Thoracic aorta (tissue), 2 donors: Measurements from ENCODE around the gene SETBP1. TPM values are rescaled to one million over a fixed set of nuclear protein-coding genes. Genes with fewer than 3 reads are reported as not detected.

ENCODE experiments used
- ATAC-seq: fragments of 150-250 bp; one replicate; pipeline ENCODE4 v1.8.0; 2017; ENCODE audit warnings: low read depth; ENCODE audit not compliant: insufficient number of reproducible peaks, low FRiP score
- DNase-seq: peaks from one replicate; pipeline ENCODE4 v3.0.0-alpha.2; 2020; ENCODE audit warnings: low spot score
- H3K27ac ChIP-seq, 2 donors: fragments of 200-600 bp; sonication (generic); 1 replicate in 1 of 2; 2 replicates in 1 of 2; pipeline ENCODE4 v1.5.1; 2016; ENCODE audit warnings: mild to moderate bottlenecking in 2 of 2, moderate library complexity in 2 of 2
- H3K27me3 ChIP-seq: fragments of 200-600 bp; sonication (generic); replicated peaks from 2 replicates; pipeline ENCODE4 v1.6.0; 2016; ENCODE audit warnings: mild to moderate bottlenecking; ENCODE audit not compliant: insufficient read depth
- H3K36me3 ChIP-seq: fragments of 200-600 bp; sonication (generic); one replicate; pipeline ENCODE4 v1.5.1; 2016
- H3K4me1 ChIP-seq, 2 donors: fragments of 200-600 bp; sonication (generic); 1 replicate in 1 of 2; 2 replicates in 1 of 2; pipeline versions ENCODE4 v1.5.1 to v1.6.0; 2016; ENCODE audit warnings: low read depth in 2 of 2, mild to moderate bottlenecking in 1 of 2; ENCODE audit not compliant: control insufficient read depth in 1 of 2
- H3K4me3 ChIP-seq: fragments of 200-600 bp; sonication (generic); 2 replicates; pipeline ENCODE4 v1.5.1; 2016; ENCODE audit warnings: mild to moderate bottlenecking
- H3K9me3 ChIP-seq: fragments of 200-600 bp; sonication (generic); 2 replicates; pipeline ENCODE4 v1.5.1; 2016
- CTCF ChIP-seq: fragments of 200-600 bp; sonication (generic); IDR thresholded peaks from one replicate; pipeline ENCODE4 v1.5.1; 2019; ENCODE audit warnings: antibody characterized with exemption
- total RNA-seq, 2 donors: library from RNA; depleted of rRNA; stranded (reverse); fragments of >200 nt; gene quantifications; one replicate each; pipeline versions ENCODE4 v1.1.0 to v1.2.3, GENCODE V29; 2016

SETBP1 gene
- total RNA-seq, 2 donors from 2014 or later: 39.3 to 50.2 TPM

DNA sequence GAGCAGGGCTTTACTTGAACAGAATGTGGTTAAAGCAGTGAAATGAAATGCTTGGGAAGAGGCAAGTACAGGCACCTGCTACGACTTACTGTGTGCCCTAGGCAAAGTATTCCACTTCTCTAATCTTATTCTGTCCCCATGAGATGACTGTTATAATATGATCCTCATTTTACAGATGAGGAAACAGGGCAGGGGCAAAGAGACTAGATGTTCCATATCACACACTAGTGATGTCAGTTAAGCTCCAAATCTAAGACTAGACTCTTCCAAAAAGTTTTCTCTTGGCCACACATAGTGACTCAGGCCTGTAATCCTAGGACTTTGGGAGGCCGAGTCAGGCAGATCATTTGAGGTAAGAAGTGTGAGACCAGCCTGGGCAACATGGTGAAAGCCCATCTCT lies 235.0 kb downstream of the SETBP1 start:
- Histone ChIP-seq H3K36me3 (no peaks in the 10 kb centered on the region), H3K27me3 (no peaks in the 10 kb centered on the region), H3K4me1 (peaks cover 13 to 40% of the 10 kb centered on the region in 2 donors), H3K9me3 (no peaks in the 10 kb centered on the region), H3K27ac (peak overlapping the region; percentile 69 to 72), H3K4me3 (no peak overlapping the region)
- no peak for DNase-seq
- TF ChIP-seq CTCF: no peak
- ATAC-seq: no peak

GRCh38 chr18:44916429-44917207 lies 235.9 kb downstream of the SETBP1 start:
- H3K4me1 ChIP-seq: peaks cover 13 to 40% of the 10 kb centered on the region in 2 donors
- no peaks in the 10 kb centered on the region for H3K27me3 ChIP-seq
- H3K36me3 ChIP-seq: no peaks in the 10 kb centered on the region
- no peak for DNase-seq
- H3K27ac ChIP-seq: peak overlapping the region; percentile 71 to 72
- no peak overlapping the region for H3K4me3 ChIP-seq
- peak; percentile 11 for ATAC-seq
- TF ChIP-seq CTCF: no peak
- H3K9me3 ChIP-seq: no peaks in the 10 kb centered on the region

- Histone ChIP-seq H3K27ac (peak overlapping the region; percentile 71 to 72), H3K4me3 (peak overlapping the region; percentile 17), H3K9me3 (no peaks in the 10 kb centered on the region), H3K36me3 (no peaks in the 10 kb centered on the region), H3K27me3 (no peaks in the 10 kb centered on the region), H3K4me1 (peaks cover 13 to 40% of the 10 kb centered on the region in 2 donors)
- no peak for TF ChIP-seq CTCF
- ATAC-seq (no peak), DNase-seq (no peak)
Measured at GRCh38 chr18:44917216-44918141, 236.8 kb downstream of the SETBP1 start.

DNA sequence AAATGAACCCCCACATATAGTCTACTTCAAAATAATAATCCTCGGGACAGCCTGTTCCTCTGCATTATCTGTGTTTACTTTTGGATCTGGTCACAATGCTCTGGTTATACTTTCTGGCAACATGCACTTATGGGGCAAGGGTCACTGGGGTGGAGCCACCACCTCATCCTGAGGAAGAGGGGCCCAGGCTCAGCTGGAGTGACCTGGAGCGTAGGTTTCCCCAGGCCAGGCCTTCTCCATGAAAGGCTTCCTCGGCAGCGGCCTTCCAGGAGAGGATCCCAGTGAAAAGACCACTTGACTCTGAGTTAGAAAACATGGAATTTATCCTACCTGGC lies 237.4 kb downstream of the SETBP1 start:
- Histone ChIP-seq H3K27me3 (no peaks in the 10 kb centered on the region), H3K4me3 (no peak overlapping the region), H3K9me3 (no peaks in the 10 kb centered on the region), H3K27ac (peak overlapping the region; percentile 71 to 72), H3K4me1 (peaks cover 13 to 40% of the 10 kb centered on the region in 2 donors), H3K36me3 (no peaks in the 10 kb centered on the region)
- no peak for TF ChIP-seq CTCF
- DNase-seq (no peak), ATAC-seq (no peak)

GRCh38 chr18:44920441-44920840 lies 239.8 kb downstream of the SETBP1 start:
- Histone ChIP-seq H3K4me1 (peaks cover 16 to 39% of the 10 kb centered on the region in 2 donors), H3K4me3 (no peak overlapping the region), H3K27ac (no peak overlapping the region), H3K27me3 (no peaks in the 10 kb centered on the region), H3K9me3 (no peaks in the 10 kb centered on the region), H3K36me3 (no peaks in the 10 kb centered on the region)
- DNase-seq (no peak), ATAC-seq (no peak)
- no peak for TF ChIP-seq CTCF
